CD8-positive, alpha-beta memory T cell (primary cell): ENCODE results near the gene RAP1GAP2. TPM values are rescaled to one million over a fixed set of nuclear protein-coding genes. Genes with fewer than 3 reads are reported as not detected.

Experiments
- CTCF ChIA-PET: fragments of 350-600 bp; sonication (Branson Sonifier 250); formaldehyde crosslinking; loops from one replicate; lab custom pipeline; 2021; ENCODE audit warnings: antibody characterized with exemption; lab: Charles Lee
- POLR2A ChIA-PET: fragments of 350-600 bp; sonication (Branson Sonifier 250); formaldehyde crosslinking; loops from one replicate; lab custom pipeline; 2021; ENCODE audit warnings: antibody characterized with exemption; lab: Charles Lee
- DNase-seq, 5 donors: peaks; one replicate each; pipeline versions ENCODE4 v3.0.0 to v3.0.0-alpha.2; 2020 to 2022; ENCODE audit warnings: mixed read lengths in 1 of 5
- H3K27ac ChIP-seq: one replicate; pipeline ENCODE4 v1.7.0; 2013; ENCODE audit warnings: low read depth, mild to moderate bottlenecking, low read length, moderate library complexity
- H3K27me3 ChIP-seq: 2 replicates; pipeline ENCODE4 v1.7.0; 2013; ENCODE audit warnings: low read length, mild to moderate bottlenecking; ENCODE audit not compliant: insufficient read depth, poor library complexity, severe bottlenecking
- H3K36me3 ChIP-seq: 2 replicates; pipeline ENCODE4 v1.7.0; 2013; ENCODE audit warnings: mild to moderate bottlenecking, low read length, moderate library complexity; ENCODE audit not compliant: insufficient read depth
- H3K4me1 ChIP-seq: 2 replicates; pipeline ENCODE4 v1.7.0; 2013; ENCODE audit warnings: mild to moderate bottlenecking, low read length, moderate library complexity; ENCODE audit not compliant: insufficient read depth
- H3K4me3 ChIP-seq: 2 replicates; pipeline ENCODE4 v1.7.0; 2013; ENCODE audit warnings: mild to moderate bottlenecking, low read length
- H3K9me3 ChIP-seq: 2 replicates; pipeline ENCODE4 v1.7.0; 2013; ENCODE audit warnings: mild to moderate bottlenecking, low read length
- H3K27ac Mint-ChIP-seq, 8 donors: one replicate each; pipeline ENCODE4 v1.8.0; 2020 to 2021; ENCODE audit warnings: mixed read lengths in 8 of 8, mild to moderate bottlenecking in 6 of 8, inconsistent platforms in 3 of 8, moderate library complexity in 3 of 8
- H3K27me3 Mint-ChIP-seq, 2 donors: one replicate each; pipeline ENCODE4 v1.8.0; 2020 to 2021; ENCODE audit warnings: mixed read lengths in 2 of 2, mild to moderate bottlenecking in 1 of 2, moderate library complexity in 1 of 2
- H3K36me3 Mint-ChIP-seq, 3 donors: one replicate each; pipeline ENCODE4 v1.8.0; 2020 to 2021; ENCODE audit warnings: mixed read lengths in 3 of 3, inconsistent platforms in 1 of 3, mild to moderate bottlenecking in 1 of 3
- H3K4me1 Mint-ChIP-seq, 3 donors: one replicate each; pipeline ENCODE4 v1.8.0; 2020 to 2021; ENCODE audit warnings: mixed read lengths in 3 of 3, inconsistent platforms in 1 of 3, mild to moderate bottlenecking in 1 of 3
- H3K4me3 Mint-ChIP-seq, 7 donors: one replicate each; pipeline ENCODE4 v1.8.0; 2020 to 2021; ENCODE audit warnings: mixed read lengths in 7 of 7, mild to moderate bottlenecking in 6 of 7, moderate library complexity in 4 of 7, inconsistent platforms in 2 of 7
- H3K9me3 Mint-ChIP-seq, 5 donors: one replicate each; pipeline ENCODE4 v1.8.0; 2020 to 2022; ENCODE audit warnings: mixed read lengths in 5 of 5, mild to moderate bottlenecking in 3 of 5, moderate library complexity in 2 of 5, inconsistent platforms in 1 of 5
- polyA plus RNA-seq: library from polyadenylated mRNA; unstranded; fragments of 300-500 nt; fragmentation: Illumina TruSeq; gene quantifications from one replicate; pipeline ENCODE4 v1.2.3, GENCODE V29; 2021
- total RNA-seq, 2 experiments: library from RNA; stranded (reverse); gene quantifications; one replicate each; pipeline ENCODE4 v1.2.3, GENCODE V29; 2021

Gene RAP1GAP2
- total and polyA plus RNA-seq, 3 experiments from 2014 or later: 1.2 to 6.3 (median 1.4) TPM

- Histone ChIP-seq H3K27me3 (no peaks in the 10 kb centered on the region), H3K9me3 (no peaks in the 10 kb centered on the region), H3K27ac (no peak overlapping the region), H3K4me3 (no peak overlapping the region), H3K36me3 (no peaks in the 10 kb centered on the region), H3K4me1 (no peaks in the 10 kb centered on the region)
- H3K27me3 Mint-ChIP-seq: peaks cover 0 to 3% of the 10 kb centered on the region in 2 donors
- CTCF ChIA-PET: no interaction called here
- no peak for DNase-seq
- peaks cover 14 to 29% (median 16%) of the 10 kb centered on the region in 3 donors for H3K4me1 Mint-ChIP-seq
- H3K36me3 Mint-ChIP-seq: peaks cover 0 to 36% (median 9%) of the 10 kb centered on the region in 3 donors
- no peak overlapping the region for H3K27ac Mint-ChIP-seq
- H3K9me3 Mint-ChIP-seq: no peaks in the 10 kb centered on the region
- no peak overlapping the region for H3K4me3 Mint-ChIP-seq
- POLR2A ChIA-PET: interaction anchor here (0.5 kb wide), 1 partner anchor 130 kb away, joined by 5 read pairs; no protein-coding TSS in a partner anchor
Observed at GRCh38 chr17:2902546-2902945, 106.3 kb downstream of the RAP1GAP2 start.

- H3K9me3 ChIP-seq: no peaks in the 10 kb centered on the region
- no peak overlapping the region for H3K4me3 Mint-ChIP-seq
- no peak overlapping the region for H3K4me3 ChIP-seq
- POLR2A ChIA-PET: no interaction called here
- H3K36me3 ChIP-seq: no peaks in the 10 kb centered on the region
- no peaks in the 10 kb centered on the region for H3K9me3 Mint-ChIP-seq
- H3K27me3 ChIP-seq: no peaks in the 10 kb centered on the region
- no peaks in the 10 kb centered on the region for H3K4me1 ChIP-seq
- peaks cover 17 to 32% (median 19%) of the 10 kb centered on the region in 3 donors for H3K4me1 Mint-ChIP-seq
- H3K27ac Mint-ChIP-seq: peak overlapping the region in 2 of 8 donors; percentile 14 to 54
- peaks cover 5 to 42% (median 9%) of the 10 kb centered on the region in 3 donors for H3K36me3 Mint-ChIP-seq
- CTCF ChIA-PET: no interaction called here
- no peak for DNase-seq
- H3K27ac ChIP-seq: no peak overlapping the region
- H3K27me3 Mint-ChIP-seq: peaks cover 0 to 3% of the 10 kb centered on the region in 2 donors
Observed at GRCh38 chr17:2903193-2903974, 107.1 kb downstream of the RAP1GAP2 start.

DNA sequence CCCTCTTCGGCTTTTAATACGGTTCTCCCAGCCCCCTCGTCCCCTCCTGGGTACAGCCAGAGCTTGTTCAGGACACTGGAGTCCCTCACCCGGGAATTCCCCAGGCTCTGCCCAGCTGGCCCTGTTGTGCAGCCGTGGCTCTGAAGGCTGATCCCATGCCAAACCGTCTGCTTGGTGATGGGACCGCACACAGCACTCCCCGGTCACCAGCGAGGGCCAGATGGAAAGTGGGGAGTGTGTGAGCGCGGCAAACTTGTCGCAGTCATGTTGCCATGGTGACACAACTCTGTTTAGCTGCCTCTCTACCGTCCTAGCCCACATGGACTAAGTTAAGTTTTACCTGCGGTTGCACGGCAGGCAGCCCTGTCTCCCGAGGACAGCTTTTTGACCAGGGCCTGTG lies 107.9 kb downstream of the RAP1GAP2 start:
- Mint-ChIP-seq H3K27me3 (no peaks in the 10 kb centered on the region), H3K9me3 (no peaks in the 10 kb centered on the region), H3K4me1 (peaks cover 16 to 32% (median 20%) of the 10 kb centered on the region in 3 donors), H3K27ac (no peak overlapping the region), H3K36me3 (peaks cover 5 to 42% (median 7%) of the 10 kb centered on the region in 3 donors), H3K4me3 (no peak overlapping the region)
- no peaks in the 10 kb centered on the region for H3K27me3 ChIP-seq
- POLR2A ChIA-PET: no interaction called here
- CTCF ChIA-PET: no interaction called here
- no peak overlapping the region for H3K27ac ChIP-seq
- no peak overlapping the region for H3K4me3 ChIP-seq
- no peaks in the 10 kb centered on the region for H3K36me3 ChIP-seq
- H3K9me3 ChIP-seq: no peaks in the 10 kb centered on the region
- DNase-seq: no peak
- H3K4me1 ChIP-seq: no peaks in the 10 kb centered on the region

DNA sequence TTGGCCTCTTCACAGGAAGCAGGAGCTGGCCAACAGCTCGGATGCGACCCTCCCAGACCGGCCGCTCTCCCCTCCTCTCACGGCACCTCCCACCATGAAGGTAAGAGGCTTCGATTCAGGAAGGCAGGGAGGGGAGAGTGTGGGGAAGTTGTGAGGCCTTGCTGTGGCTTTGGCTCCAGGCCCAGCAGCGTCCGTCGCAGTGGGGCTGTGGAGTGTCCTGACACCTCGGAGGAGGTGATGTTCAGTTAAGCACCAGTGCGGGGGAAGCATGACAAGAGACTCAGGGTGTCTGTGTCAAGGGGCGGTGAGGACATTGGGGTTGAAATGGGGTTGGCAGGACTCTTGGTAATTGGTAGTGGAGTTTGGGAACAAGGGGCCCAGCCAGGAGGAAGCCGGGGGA lies 109.0 kb downstream of the RAP1GAP2 start:
- Histone ChIP-seq H3K4me3 (no peak overlapping the region), H3K36me3 (no peaks in the 10 kb centered on the region), H3K27ac (no peak overlapping the region), H3K27me3 (no peaks in the 10 kb centered on the region), H3K9me3 (no peaks in the 10 kb centered on the region), H3K4me1 (no peaks in the 10 kb centered on the region)
- Mint-ChIP-seq H3K27me3 (no peaks in the 10 kb centered on the region), H3K27ac (no peak overlapping the region), H3K4me3 (no peak overlapping the region), H3K9me3 (no peaks in the 10 kb centered on the region), H3K36me3 (peaks cover 5 to 52% (median 9%) of the 10 kb centered on the region in 3 donors), H3K4me1 (peaks cover 26 to 40% (median 29%) of the 10 kb centered on the region in 3 donors)
- CTCF ChIA-PET: no interaction called here
- POLR2A ChIA-PET: no interaction called here
- no peak for DNase-seq

DNA sequence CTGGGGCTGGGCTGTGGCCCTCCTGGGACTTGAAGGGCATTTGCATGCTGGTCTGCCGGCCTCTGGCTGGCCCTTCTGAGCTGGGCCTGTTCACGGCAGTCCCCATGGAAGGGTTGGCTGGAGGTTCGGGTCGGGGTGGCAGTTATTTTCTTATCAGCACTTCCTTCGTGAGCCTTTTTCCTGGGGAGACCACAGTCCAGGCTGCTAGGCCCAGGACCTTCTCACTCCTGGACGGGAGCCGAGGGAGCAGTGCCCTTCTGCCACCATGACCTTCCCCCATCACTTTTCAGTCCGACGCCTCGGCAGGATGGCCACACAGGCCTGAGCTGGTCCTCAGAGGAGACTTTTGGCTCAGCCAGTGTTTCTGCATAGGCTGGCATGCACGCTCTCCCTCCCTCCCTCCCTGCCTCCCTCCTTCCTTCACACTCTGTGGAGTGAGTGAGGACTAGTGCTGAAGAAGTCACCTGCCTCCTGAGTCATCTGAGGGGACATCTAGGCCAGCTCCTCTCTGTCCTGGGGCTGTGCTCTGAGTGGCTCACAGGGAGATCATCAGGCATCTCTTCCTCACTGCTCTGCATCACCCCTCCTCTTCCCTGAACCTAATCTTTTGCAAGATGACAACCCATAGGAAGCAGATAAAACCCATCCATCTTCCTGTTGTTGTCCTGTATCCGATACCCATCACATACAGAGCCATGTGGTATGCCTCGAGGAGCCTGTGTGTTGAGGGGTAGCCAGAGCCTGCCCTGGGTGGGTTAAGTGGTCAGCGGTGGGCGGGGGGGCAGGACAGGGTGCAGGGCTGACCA lies 109.7 kb downstream of the RAP1GAP2 start:
- CTCF ChIA-PET: no interaction called here

DNA sequence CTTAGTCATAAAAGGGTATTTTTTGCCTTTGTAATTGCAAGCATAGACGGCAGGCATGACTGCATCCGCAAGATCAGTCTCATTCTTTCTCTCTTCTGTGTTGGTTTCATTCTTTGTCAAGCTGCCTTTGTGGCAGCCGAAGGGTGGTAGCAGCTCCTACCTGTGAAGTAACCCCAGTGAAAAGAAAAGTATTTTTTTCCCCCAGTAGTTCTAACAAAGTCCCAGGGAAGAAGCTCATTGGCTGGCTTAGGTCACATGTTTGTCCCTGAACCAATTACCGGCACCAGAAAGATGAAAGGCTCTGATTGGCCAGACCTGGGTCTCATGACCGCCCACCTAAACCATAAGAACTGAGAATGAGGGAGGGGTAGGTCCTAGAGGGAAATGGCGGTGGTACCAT lies 110.7 kb downstream of the RAP1GAP2 start:
- Histone ChIP-seq H3K4me3 (no peak overlapping the region), H3K9me3 (no peaks in the 10 kb centered on the region), H3K27me3 (no peaks in the 10 kb centered on the region), H3K4me1 (no peaks in the 10 kb centered on the region), H3K27ac (no peak overlapping the region), H3K36me3 (no peaks in the 10 kb centered on the region)
- Mint-ChIP-seq H3K36me3 (peaks cover 5 to 52% (median 9%) of the 10 kb centered on the region in 3 donors), H3K4me1 (peaks cover 26 to 32% (median 29%) of the 10 kb centered on the region in 3 donors), H3K4me3 (peak overlapping the region in 1 of 7 donors; percentile 56), H3K27ac (peak overlapping the region in 1 of 8 donors; percentile 48), H3K27me3 (no peaks in the 10 kb centered on the region), H3K9me3 (no peaks in the 10 kb centered on the region)
- ChIA-PET CTCF (no interaction called here), POLR2A (no interaction called here)
- no peak for DNase-seq

More for the DNA sequence above, 109.7 kb downstream of the RAP1GAP2 start:
- Mint-ChIP-seq H3K4me3 (no peak overlapping the region), H3K9me3 (no peaks in the 10 kb centered on the region), H3K27me3 (no peaks in the 10 kb centered on the region), H3K27ac (peak overlapping the region in 1 of 8 donors; percentile 94), H3K4me1 (peaks cover 26 to 41% (median 29%) of the 10 kb centered on the region in 3 donors), H3K36me3 (peaks cover 5 to 54% (median 9%) of the 10 kb centered on the region in 3 donors)
- H3K27ac ChIP-seq: no peak overlapping the region
- POLR2A ChIA-PET: no interaction called here
- H3K4me3 ChIP-seq: no peak overlapping the region
- H3K36me3 ChIP-seq: no peaks in the 10 kb centered on the region
- no peaks in the 10 kb centered on the region for H3K9me3 ChIP-seq
- no peaks in the 10 kb centered on the region for H3K27me3 ChIP-seq
- DNase-seq: no peak
- no peaks in the 10 kb centered on the region for H3K4me1 ChIP-seq

DNA sequence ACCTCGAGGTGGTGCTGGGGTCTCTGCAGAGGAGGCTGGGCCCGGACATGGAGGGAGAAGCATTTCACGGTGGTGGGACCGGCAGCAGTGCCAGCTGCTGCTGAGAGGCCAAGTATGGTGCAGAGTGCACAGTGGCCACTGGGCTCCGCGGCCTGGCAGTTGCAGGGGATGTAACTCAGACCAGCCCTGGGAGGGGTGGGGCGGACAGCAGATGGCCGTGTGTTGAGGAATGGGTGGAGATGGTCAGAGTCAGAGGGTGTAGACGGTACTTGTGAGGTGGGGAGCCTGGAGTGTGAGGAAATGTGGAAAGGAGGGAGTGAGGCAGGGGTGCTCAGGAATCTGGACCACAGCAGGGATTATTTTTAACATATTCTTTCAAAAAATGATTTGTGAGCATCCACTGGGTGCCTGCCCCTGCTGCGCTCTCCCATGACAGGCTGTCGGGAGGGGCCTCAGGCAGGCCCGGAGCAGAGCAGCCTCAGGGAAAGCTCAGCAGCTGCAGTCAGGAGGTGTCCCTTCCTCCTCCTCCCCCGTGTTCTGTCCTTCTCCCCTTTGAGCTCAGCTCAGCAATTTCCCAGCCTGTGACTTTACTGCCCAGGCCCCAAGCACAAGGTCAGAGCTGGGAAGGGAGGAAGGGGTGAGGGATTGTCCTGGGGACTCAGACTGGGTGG lies 113.1 kb downstream of the RAP1GAP2 start:
- no peaks in the 10 kb centered on the region for H3K36me3 ChIP-seq
- H3K27me3 Mint-ChIP-seq: no peaks in the 10 kb centered on the region
- peak overlapping the region in 1 of 7 donors; percentile 79 for H3K4me3 Mint-ChIP-seq
- peak overlapping the region in 7 of 8 donors; percentile 21 to 73 (median 58) for H3K27ac Mint-ChIP-seq
- H3K27ac ChIP-seq: no peak overlapping the region
- no peak overlapping the region for H3K4me3 ChIP-seq
- ChIA-PET POLR2A (interaction anchor here (0.7 kb wide), 1 partner anchor 14 kb away, joined by 3 read pairs; no protein-coding TSS in a partner anchor), CTCF (no interaction called here)
- no peaks in the 10 kb centered on the region for H3K9me3 Mint-ChIP-seq
- no peaks in the 10 kb centered on the region for H3K27me3 ChIP-seq
- no peaks in the 10 kb centered on the region for H3K4me1 ChIP-seq
- peaks cover 23 to 29% (median 26%) of the 10 kb centered on the region in 3 donors for H3K4me1 Mint-ChIP-seq
- peaks cover 5 to 61% (median 13%) of the 10 kb centered on the region in 3 donors for H3K36me3 Mint-ChIP-seq
- no peaks in the 10 kb centered on the region for H3K9me3 ChIP-seq
- no peak for DNase-seq
